Daoy (cell line): Measurements from ENCODE around the gene IQSEC2. TPM values are rescaled to one million over a fixed set of nuclear protein-coding genes. Genes with fewer than 3 reads are reported as not detected.
A peak's percentile ranks its signal among the peaks of the same experiment; 100 is the strongest.

Source experiments
- DNase-seq: peaks from one replicate; pipeline ENCODE4 v3.0.0-alpha.2; 2015; ENCODE audit warnings: low read depth
- total RNA-seq: library from RNA; depleted of rRNA; stranded (reverse); fragments of >200 nt; shearing (Covaris generic); gene quantifications from 2 replicates; pipeline ENCODE4 v1.2.3, GENCODE V29; 2014; rRNA removed

IQSEC2 gene
- total RNA-seq: 1.8 and 4.1 TPM in 2 replicates

DNA sequence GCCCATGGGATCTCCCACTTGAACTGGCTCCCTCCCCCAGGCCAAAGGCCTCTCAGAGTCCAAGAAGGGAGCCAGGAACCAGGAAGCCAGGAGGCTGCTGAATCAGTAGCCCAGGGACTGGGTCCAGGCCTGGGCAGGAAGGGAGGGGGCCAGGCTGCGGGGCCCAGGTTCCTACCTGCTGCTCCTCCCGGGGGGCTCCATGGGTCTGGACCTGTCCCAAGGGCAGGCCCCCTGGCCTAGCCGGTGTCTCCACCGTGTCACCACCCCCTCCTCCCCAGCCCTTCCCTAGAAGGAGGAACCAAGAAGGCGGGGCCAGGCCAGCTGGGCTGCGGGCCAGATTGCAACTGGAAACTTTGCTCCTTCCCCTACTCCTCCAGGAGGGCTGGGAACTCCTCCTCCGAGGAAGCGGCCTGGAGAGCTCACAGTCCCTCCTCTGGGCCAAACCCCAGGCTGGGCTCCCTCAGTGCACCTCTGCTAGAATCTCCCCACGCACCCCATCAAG is at the start of gene IQSEC2:
IQSEC2 (minus strand) TSS at position 264 of the 502 bp plus-strand sequence.
- peak; percentile 81 for DNase-seq

DNA sequence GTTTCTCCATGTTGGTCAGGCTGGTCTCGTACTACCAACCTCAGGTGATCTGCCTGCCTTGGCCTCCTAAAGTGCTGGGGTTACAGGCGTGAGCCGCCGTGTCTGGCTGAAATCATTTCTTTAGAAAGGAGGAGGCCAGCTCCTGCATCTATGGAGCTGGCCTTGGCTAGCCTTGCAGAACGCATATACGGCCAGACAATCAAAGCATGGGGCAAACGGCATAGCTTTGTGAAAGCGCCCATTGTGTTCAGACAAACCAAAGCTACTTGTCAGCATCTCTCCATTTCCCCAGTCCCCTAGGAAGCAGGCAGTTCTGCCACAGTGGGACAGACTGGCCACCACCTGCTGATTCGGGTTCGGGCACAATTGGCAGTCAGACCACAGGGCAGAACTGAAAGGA is 48.9 kb upstream of the IQSEC2 start:
- DNase-seq: no peak

DNA sequence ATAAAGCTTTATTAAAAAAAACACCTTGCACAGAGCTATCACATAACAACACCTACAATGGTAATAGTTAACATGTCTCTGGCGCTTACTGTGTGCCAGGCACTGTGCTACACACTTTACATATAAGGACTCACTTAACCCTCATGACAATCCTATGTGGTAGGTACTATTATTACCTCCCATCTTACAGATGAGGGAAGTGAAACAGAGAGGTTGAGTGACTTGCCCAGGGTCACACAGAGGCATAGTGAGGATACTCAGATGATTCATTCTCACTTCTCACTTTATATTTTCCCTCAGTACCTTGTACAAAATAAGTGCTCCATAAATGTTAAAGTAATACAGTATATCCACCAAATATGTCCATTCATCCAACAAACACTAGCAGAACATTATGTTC is 43.4 kb upstream of the IQSEC2 start:
- no peak for DNase-seq

DNA sequence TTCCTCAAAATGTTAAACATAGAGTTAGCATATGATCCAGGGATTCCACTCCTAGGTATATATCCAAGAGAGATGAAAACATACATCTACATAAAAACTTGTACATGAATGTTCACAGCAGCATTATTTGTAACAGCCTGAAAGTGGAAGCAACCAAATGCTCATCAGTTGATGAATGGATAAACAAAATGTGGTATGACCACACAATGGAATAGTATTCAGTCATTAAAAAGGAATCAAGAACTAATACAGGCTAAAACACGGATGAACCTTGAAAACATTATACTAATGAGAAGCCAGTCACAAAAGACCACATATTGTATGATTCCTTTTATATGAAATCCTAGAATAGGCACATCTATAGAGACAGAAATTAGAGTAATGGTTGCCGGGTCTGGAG is 42.7 kb upstream of the IQSEC2 start:
- DNase-seq: no peak

- DNase-seq: no peak
Observed at GRCh38 chrX:53323196-53323595, 41.8 kb upstream of the IQSEC2 start.

DNA sequence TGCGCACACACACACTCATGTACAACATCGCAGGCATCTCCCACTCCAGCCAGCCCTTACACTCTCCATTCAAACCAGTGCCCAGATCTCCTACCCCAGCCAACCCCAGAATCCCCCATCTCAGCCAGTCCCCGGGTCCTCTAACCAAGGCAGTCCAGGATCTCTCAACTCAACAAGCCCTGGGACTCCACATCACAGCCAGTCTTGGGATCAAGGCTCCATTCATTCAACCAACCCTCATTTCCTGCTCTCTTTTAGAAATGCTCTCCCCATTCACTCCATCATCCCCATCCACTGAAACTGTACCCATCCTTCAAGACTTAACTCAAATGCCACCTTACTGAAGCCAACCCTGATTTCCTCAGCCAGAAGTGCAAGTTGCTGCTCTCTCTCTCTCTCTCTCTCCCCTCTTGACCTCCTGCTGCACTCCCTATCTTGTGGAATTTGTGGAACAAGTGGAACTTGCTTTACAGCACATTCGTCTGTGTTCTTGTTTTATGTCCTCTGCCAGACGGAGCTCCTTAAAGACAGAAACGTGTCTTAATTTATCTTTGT is 40.6 kb upstream of the IQSEC2 start:
- DNase-seq: no peak

- no peak for DNase-seq
Observed at GRCh38 chrX:53321230-53321942, 40.0 kb upstream of the IQSEC2 start.

GRCh38 chrX:53320543-53321229 is 39.3 kb upstream of the IQSEC2 start:
- DNase-seq: no peak

DNA sequence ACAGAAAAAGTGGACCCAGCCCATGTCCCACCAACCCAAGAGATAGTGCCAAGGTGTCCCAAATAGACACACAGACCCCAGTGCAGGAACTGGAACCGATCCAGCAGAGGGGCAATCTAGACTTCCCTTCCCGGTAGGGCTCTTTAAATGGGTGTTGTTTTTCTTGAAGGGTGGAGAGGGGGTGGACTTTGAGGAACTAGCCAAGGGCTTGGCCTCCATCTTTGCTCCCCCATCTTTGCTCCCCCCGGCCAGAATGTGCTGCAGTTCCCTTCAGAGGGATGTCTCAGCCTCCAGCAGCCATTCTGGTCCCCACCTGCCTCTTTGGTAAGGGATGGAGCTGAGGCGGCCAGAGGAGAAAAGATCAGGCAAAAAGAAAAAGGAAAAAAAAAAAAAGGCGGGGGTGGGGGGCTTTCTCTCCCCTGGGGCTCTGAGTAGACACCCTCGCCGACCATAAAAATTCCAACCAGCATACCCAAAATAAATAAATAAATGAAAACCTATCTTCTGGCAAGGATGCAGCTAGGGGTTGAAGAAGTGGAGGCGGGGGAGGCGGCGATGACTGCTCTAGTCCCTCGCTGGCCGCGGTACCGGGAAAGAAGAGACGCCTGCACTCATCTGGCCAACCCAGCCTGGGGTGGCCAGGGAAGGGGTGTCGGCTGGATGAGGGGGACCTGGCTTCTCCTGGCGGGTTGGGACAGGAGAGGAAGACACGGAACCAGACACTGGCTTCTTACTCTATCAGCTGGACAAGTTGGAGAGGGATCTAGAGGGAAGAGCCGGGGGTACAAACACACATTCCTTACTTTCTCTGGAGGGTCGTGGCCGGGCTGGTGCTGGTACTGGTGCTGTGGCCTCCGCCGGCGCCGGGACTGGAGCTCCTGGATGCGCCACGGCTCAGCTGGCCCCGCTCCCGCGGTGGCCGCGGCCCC is 38.5 kb upstream of the IQSEC2 start:
- no peak for DNase-seq

DNA sequence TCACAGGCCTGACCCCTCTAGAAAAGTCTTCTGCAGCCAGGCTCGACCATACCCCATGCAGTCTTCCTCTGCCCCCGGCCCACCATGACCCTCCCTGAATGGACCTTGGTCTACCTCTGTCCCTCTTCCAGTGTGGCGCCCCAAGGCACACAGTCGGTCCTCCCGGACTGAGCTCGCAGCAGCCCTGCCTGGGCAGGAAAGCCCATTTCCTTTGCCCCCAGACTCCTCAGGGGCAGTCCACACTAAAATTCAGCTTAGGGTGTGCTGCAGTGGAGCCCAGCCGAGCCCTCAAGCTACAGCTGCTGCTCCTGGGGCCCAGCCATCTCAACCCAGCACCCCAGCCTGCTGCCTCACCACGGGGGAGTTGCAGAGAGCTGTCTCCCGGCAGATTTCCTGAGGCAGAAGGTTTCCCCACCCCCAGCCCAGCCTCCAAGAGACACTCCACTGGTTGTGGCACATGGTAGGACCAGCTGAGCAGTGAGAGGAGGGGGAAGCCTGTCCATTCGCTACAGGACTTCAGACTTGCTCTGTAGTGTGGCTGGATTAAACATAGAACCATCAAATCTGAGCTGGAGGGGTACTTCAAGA is 37.5 kb upstream of the IQSEC2 start:
- no peak for DNase-seq

DNA sequence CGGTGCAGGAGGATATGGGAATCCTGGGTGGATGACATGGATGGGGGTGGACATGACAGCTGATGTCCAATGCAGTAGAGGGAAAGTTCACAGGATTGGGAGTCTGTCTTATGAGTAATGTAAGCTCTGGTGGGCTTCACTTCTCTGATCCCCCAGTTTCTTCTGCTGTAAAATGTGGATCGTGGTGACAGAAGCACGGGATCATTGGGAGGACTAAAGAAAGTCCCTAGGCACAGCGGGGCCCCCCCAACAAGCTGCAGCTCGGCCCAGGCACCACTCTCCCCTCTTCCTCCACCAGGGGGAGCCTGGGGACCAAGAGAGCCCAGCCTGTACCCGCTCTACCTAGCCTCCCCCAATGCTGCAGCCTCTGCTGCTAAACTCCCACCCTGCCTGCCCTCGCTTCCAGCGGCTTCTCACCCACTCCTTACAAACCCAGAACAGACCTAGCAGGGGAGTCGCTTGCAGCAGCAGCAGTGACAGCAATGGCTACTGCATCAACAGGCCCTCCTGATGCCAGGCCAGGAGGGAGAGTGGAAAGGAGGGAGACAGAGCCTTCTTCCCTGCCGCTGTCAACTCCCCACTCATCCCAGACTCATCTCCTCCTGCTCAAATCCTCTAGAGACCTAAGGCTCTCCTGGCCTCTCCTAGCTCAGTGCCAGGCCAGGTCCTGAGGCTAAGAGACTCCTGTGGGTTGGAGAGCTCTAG is 36.1 kb upstream of the IQSEC2 start:
- peak; percentile 57 for DNase-seq

DNA sequence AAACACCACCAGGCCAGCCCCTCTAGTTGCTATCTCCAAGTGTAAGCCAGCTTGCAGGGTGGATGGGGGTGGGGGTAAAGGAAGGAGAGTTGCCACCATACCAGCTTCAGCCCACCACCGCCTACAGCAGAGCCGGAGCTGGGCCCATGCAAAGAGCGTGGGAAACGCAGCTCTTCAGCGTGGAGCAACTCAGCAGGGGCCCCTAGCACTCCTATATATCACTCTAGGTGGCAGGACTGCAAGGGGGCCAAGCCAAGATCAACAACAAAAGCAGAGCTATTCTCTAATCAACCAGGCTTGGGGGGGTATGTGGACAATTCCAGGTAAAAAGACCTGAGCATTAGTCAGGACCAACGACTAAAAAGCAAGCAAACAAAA is 35.5 kb upstream of the IQSEC2 start:
- DNase-seq: no peak

DNA sequence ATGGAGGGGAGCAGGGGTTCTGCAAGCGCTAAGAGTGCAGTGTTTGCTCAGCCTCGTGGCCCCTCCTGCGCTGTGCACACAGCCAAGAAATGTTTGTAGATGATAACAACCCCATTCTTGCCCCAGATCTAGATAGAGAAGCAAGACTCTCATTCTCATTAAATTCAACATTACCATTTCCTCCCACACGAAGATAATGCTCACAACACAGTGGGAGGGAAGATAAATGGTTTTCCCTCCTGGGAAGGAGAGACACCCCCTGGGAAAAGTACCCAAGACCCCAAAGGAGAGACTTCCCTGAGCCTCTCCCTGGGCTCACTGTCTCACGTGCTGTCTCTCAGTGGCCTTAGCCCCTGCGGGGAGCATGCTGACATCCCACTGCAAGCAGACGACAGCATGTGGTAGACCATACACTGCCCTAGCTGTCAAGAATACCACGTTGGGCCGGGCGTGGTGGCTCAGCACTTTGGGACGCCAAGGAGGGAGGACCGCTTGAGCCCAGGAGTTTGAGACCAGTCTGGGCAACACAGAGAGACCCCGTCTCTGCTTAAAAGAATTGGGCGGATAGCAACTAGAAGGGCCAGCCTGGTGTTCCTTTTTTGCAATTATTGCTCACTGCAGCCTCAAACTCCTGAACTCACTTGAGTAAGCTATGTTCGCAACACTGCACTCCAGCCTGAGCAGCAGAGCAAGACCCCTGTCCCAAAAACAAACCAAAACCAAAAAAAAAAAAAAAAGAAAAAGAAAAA is 34.9 kb upstream of the IQSEC2 start:
- DNase-seq: no peak

DNA sequence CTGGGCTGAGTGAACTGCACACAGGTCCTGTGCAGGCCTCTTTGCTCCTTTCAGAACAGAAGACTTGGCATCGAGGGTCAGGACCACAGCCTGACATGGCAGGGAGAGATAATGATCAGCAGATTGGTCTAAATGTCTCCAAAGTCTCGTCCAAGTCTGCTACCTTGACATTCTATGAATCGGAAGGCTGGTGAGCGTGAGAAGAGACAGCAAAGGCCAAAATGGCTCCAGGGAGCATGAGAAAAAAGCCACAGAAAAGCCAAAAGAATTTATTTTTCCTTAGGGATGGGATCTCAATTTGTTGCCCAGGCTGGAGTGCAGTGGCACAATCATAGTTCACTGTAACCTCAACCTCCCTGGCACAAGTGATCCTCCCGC is 32.3 kb upstream of the IQSEC2 start:
- DNase-seq: no peak

- DNase-seq: peak; percentile 37
Observed at GRCh38 chrX:53312946-53313727, 31.8 kb upstream of the IQSEC2 start.

DNA sequence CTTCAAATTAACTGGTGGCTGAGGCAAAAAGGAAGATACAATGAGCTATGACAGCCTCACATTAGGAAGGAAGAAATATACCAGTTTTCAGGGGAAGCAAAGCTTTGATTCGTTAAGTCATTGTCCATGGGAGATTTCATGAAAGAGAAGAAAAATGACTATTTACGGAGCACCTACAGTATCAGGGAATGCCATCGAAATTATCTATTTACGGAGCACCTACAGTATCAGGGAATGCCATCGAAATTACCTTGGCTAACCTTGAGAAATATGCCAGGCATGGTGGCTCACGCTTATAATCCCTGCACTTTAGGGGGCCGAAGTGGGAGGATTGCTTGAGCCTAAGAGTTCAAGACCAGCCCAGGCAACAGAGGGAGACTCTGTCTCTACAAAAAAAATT is 28.5 kb upstream of the IQSEC2 start:
- DNase-seq: no peak

GRCh38 chrX:53308836-53309235 is 27.5 kb upstream of the IQSEC2 start:
- no peak for DNase-seq

- no peak for DNase-seq
Observed at GRCh38 chrX:53305996-53306937, 24.9 kb upstream of the IQSEC2 start.
